ENCODE results near the gene MACF1.
"Not testable (repeated sequence)": the region's sequence is repeated elsewhere in the genome, so short reads cannot be mapped to it uniquely, and the experiment has no call there.

The MACF1 gene

DNA sequence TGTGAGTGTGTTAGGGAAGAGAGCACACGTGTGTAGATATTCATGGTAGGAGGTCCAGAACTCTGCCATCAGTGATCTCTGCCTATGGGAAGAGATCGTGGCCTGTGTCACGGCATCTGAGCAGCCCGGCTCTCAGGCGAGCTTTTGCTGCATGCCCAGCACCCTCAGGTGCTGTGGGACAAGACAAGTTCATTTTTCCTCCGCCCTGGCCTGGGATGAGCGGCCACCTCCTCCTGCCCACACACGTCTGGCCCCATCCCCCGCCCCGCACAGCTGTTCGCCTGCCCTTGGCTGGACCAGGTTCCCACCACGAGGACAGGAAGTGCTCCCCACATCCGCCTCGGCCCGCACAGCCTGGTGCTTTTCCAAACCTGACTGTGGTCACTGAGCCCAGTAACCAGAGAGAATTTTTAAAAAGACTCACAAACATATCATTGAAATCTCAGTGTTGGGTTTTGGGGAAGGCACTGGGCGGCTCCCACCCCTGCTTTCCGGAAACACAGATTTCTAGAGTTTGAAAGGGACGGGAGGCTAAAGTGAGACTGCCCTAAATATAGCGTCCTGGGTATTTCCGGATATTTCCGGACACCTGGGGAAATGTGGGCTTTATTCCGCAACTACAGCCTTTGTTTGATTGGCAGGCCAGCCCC is 305.0 kb downstream of the MACF1 start:
- H3K27me3 ChIP-seq (replicated peaks; ENCODE audit: control insufficient read depth, insufficient read depth, low read length) = no peaks in the 10 kb centered on the region
- peak; percentile 82 for DNase-seq (ENCODE audit: extremely low read depth, insufficient read length)
- no peak for TF ChIP-seq CTCF (IDR thresholded peaks at IDR 0.05; ENCODE audit: insufficient read depth, low read length, poor library complexity, severe bottlenecking)
- no peak overlapping the region for H3K4me3 ChIP-seq (replicated peaks; ENCODE audit: low read depth, low read length)
- no peaks in the 10 kb centered on the region for H3K36me3 ChIP-seq (ENCODE audit: control insufficient read depth, insufficient read depth, low read length)

DNA sequence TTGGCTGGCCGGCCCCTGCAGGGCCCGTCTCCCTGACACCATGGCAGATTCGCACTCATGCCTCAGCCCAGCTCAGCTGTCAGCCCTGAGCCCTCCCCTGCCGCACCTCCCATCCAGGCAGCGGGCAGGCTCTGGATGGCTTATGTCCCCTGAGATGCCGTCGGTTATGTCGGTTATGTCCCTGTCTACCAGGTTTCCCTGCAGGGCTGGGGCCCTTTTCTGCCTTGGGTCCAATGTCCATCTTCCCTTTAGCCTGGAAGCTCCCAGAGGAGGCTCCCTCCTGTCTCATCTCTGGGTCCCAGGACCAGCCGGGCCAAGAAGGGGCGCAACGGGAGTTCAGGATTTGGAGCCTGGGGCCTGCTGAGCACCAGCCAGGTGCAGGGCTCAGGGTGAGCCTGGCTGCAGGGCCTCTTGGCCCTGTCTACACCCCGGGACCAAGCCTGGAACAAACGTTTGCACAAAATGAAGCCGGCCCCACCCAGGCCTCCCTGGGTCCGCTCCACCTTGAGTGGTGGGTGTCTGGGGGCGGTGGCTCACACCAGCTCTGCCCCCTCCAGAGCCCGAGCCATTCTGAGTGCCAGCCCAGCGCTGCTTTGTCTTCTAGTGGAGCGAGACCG is 306.2 kb downstream of the MACF1 start:
- H3K4me3 ChIP-seq (replicated peaks; ENCODE audit: low read depth, low read length); DNase-seq (ENCODE audit: extremely low read depth, insufficient read length); H3K27me3 ChIP-seq (replicated peaks; ENCODE audit: control insufficient read depth, insufficient read depth, low read length): not testable (repeated sequence)

DNA sequence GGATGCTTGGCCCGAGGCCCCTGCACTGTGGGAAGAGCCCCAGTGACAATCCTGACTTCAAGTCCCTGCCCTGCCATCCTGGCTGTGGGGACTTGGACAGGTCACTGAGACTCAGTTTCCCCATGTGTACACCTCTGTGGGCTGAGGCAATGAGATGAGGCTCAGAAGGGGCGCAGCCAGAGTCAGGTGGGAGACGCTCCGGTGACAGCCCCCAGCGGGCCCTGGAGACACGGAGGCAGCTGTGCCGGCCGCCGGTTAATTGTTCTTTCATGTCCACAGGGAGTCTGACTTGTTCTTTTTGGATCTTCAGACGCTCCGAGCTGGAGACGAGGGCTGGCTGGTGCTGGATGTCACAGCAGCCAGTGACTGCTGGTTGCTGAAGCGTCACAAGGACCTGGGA is 307.0 kb downstream of the MACF1 start:
- not testable (repeated sequence) for DNase-seq (ENCODE audit: extremely low read depth, insufficient read length); H3K36me3 ChIP-seq (ENCODE audit: control insufficient read depth, insufficient read depth, low read length); H3K4me3 ChIP-seq (replicated peaks; ENCODE audit: low read depth, low read length); H3K27me3 ChIP-seq (replicated peaks; ENCODE audit: control insufficient read depth, insufficient read depth, low read length)

More for the DNA sequence above, 306.2 kb downstream of the MACF1 start:
- not testable (repeated sequence) for H3K36me3 ChIP-seq (ENCODE audit: control insufficient read depth, insufficient read depth, low read length)

GRCh38 chr1:39512234-39512847 is 307.8 kb downstream of the MACF1 start:
- H3K36me3 ChIP-seq (ENCODE audit: control insufficient read depth, insufficient read depth, low read length); H3K4me3 ChIP-seq (replicated peaks; ENCODE audit: low read depth, low read length); H3K27me3 ChIP-seq (replicated peaks; ENCODE audit: control insufficient read depth, insufficient read depth, low read length); DNase-seq (ENCODE audit: extremely low read depth, insufficient read length): not testable (repeated sequence)

DNA sequence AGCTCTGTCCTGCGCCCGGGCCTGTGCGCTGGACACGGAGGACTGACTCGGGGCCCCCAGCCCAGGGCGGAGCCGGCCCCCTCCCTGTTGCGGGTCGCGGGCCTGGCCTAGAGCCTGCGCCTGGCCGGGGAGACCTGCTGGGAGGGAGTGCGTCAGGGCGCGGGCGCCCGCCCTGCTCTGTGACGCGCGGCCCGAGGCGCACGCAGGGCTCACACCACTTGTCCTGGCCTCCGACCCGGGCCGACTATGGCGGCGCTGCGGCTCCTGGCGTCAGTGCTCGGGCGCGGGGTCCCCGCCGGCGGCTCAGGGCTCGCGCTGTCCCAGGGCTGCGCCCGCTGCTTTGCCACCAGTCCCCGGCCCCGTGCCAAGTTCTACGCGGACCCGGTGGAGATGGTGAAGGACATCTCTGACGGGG is 310.2 kb downstream of the MACF1 start:
- H3K4me3 ChIP-seq (replicated peaks; ENCODE audit: low read depth, low read length); DNase-seq (ENCODE audit: extremely low read depth, insufficient read length); H3K27me3 ChIP-seq (replicated peaks; ENCODE audit: control insufficient read depth, insufficient read depth, low read length); H3K36me3 ChIP-seq (ENCODE audit: control insufficient read depth, insufficient read depth, low read length): not testable (repeated sequence)

DNA sequence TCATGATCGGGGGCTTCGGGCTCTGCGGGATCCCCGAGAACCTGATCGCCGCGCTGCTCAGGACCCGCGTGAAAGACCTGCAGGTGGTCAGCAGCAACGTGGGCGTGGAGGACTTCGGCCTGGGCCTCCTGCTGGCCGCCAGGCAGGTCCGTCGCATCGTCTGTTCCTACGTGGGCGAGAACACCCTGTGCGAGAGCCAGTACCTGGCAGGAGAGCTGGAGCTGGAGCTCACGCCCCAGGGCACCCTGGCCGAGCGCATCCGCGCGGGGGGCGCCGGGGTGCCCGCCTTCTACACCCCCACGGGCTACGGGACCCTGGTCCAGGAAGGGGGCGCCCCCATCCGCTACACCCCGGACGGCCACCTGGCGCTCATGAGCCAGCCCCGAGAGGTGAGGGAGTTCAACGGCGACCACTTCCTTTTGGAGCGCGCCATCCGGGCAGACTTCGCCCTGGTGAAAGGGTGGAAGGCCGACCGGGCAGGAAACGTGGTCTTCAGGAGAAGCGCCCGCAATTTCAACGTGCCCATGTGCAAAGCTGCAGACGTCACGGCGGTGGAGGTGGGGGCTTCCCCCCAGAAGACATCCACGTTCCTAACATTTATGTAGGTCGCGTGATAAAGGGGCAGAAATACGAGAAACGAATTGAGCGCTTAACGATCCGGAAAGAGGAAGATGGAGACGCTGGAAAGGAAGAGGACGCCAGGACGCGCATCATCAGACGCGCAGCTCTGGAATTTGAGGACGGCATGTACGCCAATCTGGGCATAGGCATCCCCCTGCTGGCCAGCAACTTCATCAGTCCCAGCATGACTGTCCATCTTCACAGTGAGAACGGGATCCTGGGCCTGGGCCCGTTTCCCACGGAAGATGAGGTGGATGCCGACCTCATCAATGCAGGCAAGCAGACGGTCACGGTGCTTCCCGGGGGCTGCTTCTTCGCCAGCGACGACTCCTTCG is 310.9 kb downstream of the MACF1 start:
- not testable (repeated sequence) for H3K36me3 ChIP-seq (ENCODE audit: control insufficient read depth, insufficient read depth, low read length); H3K27me3 ChIP-seq (replicated peaks; ENCODE audit: control insufficient read depth, insufficient read depth, low read length); DNase-seq (ENCODE audit: extremely low read depth, insufficient read length); H3K4me3 ChIP-seq (replicated peaks; ENCODE audit: low read depth, low read length)

- not testable (repeated sequence) for DNase-seq (ENCODE audit: extremely low read depth, insufficient read length); H3K27me3 ChIP-seq (replicated peaks; ENCODE audit: control insufficient read depth, insufficient read depth, low read length); H3K36me3 ChIP-seq (ENCODE audit: control insufficient read depth, insufficient read depth, low read length); H3K4me3 ChIP-seq (replicated peaks; ENCODE audit: low read depth, low read length)
Observed at GRCh38 chr1:39516841-39517240, 312.3 kb downstream of the MACF1 start.

DNA sequence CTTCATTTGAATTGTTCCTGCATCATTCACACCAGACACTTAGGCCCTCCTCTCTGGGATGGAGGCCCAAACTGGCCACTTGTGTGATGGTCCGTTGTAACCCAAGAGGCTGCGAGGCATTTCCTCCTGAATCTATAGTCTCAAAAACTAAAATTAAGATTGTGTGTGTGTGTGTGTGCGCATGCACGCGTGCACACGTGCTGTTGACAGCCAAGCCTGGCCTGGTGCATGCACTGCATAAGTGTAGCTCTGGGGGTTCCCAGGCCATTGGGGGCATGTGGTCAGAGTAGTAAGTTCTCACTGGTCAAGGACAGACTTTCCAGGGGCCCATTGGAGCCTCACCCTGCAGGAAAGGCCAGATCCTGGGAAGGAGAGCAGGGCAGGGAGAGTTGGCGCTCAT is 313.4 kb downstream of the MACF1 start:
- not testable (repeated sequence) for DNase-seq (ENCODE audit: extremely low read depth, insufficient read length); H3K4me3 ChIP-seq (replicated peaks; ENCODE audit: low read depth, low read length); H3K27me3 ChIP-seq (replicated peaks; ENCODE audit: control insufficient read depth, insufficient read depth, low read length); H3K36me3 ChIP-seq (ENCODE audit: control insufficient read depth, insufficient read depth, low read length)

DNA sequence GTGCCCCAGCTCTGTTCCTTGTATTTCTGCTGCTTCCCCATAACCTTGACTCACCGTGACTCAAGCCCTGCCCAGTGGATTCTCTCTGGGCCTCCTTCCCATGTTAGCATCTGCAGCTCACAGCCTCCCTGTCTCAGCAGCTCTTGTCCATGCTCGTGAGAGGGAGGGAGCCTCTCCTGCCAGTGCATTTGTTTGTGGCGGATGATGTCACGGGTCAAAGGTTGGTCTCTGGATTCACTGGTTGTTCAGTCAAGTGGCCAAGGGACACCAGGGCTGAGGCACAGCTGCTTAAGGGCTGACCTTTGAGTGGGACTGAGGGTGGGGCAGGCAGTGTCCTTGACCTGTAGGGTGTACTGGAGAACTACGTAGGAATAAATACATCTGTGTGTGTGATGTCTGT is 314.9 kb downstream of the MACF1 start:
- not testable (repeated sequence) for H3K4me3 ChIP-seq (replicated peaks; ENCODE audit: low read depth, low read length); DNase-seq (ENCODE audit: extremely low read depth, insufficient read length); H3K36me3 ChIP-seq (ENCODE audit: control insufficient read depth, insufficient read depth, low read length); H3K27me3 ChIP-seq (replicated peaks; ENCODE audit: control insufficient read depth, insufficient read depth, low read length)

DNA sequence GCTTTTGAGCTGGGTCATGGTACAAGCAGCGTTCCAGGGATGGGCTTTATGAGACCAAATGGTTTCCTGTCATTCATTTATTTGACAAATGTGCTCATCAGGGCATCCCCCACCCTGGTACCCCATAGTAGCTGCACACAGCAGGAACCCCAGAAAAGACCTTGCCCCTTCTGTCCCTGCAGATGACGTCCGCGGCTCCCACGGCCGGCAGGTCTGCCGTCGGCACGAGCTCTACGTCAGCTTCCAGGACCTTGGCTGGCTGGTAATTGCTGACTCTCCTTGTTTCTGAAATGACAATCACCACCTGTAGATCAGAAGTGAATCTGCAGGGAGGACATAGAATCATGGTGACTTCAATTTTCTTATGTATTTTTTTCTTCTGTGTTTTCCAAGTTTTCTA is 317.7 kb downstream of the MACF1 start:
- not testable (repeated sequence) for H3K4me3 ChIP-seq (replicated peaks; ENCODE audit: low read depth, low read length); H3K27me3 ChIP-seq (replicated peaks; ENCODE audit: control insufficient read depth, insufficient read depth, low read length); DNase-seq (ENCODE audit: extremely low read depth, insufficient read length); H3K36me3 ChIP-seq (ENCODE audit: control insufficient read depth, insufficient read depth, low read length)

Data from GM06990 (cell line).